Measurements from ENCODE around the gene AKAP8.
"Not testable (repeated sequence)": the region's sequence is repeated elsewhere in the genome, so short reads cannot be mapped to it uniquely, and the experiment has no call there.

AKAP8 gene

DNA sequence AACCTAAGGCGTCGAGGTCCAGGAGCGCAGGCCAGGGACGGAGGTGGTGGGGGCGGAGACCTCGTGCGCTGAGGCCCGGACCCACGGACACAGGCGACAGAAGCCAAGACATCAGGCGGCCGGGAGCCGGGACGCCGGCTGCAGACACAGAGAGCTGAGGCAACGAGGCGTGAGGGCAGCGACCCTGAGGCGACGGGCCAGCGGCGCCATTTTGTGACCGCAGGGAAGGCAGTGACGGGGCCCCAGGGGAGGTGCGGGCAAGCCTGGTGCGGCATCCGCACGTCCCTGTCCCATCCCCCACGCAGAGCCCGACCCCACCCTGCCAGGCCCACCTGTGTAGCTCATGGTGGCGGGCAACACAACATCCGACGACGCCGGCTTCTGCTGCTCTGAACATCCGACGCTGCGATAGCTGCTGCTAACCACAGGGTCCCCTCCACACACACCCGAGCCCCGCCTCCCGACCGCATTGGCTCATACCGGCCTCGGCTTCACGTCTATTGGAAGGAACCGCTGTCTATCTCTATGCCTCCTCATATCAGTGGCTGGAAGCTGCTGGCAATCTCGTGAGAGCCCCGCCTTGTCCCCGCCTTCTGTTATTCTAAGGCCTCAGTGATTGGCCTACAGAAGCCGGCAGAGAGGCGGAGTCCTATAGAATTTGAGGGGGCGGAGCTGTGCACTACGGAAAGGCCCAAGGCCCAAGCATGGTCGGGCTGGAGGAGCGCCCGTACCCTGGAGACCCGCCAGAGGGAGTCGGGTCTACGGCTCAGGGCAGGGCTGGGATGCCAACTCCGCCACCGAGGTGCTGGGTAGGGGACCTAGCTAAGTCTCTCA, 39.2 kb upstream of the AKAP8 start, which contains the start of gene AKAP8L:
Gene AKAP8L (minus strand): TSS at position 410 of the 834 bp plus-strand sequence. CDS start 65 bp downstream, at position 345.
- H3K4me3 ChIP-seq (ENCODE audit: low read depth, low read length) = peak within 1 kb of the TSS; percentile 99
- peak; percentile 100 for DNase-seq (ENCODE audit: low read depth)
- peak; percentile 83 for TF ChIP-seq CTCF (conservative IDR thresholded peaks at IDR 0.05; ENCODE audit: low read depth, low read length)

DNA sequence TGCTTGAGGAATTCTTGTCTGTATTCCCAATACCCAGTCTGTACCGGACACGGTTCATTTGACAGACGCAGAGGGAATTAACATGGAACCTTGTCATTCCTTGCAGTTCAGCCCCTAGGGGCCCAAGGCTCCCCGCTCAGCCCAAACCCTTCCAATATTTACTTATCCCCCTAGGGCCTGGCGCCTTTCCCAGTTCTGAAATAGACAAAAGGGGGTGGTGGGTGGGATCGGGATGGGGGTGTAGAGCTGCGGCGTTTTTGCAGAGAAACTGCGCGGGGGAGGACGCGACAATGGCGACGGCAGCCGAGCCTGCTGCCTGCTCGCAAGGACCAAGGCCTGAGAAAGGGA, 38.6 kb upstream of the AKAP8 start:
- H3K4me3 ChIP-seq (ENCODE audit: low read depth, low read length) = peak overlapping the region; percentile 99
- no peak for TF ChIP-seq CTCF (conservative IDR thresholded peaks at IDR 0.05; ENCODE audit: low read depth, low read length)
- peak; percentile 23 for DNase-seq (ENCODE audit: low read depth)

DNA sequence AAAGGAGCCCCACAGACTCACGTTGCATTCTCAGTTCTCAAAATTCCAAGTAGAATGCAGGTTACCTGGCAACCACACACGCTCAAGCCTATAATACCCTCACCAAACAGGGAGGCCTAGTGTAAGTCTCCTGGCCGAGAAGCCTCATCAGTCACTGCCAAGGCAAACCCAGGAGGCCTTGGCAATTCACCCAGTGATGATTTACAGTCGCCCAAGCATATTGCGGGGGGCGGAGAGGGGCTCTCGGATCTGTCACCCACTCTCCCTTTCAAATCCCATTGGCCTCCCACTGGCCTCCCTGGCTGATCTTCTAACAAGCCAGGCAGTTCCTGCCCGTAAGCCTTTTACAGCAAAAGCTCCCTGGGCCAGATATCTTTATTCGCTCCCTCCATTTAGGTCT, 38.1 kb upstream of the AKAP8 start:
- DNase-seq (ENCODE audit: low read depth) = peak; percentile 32
- TF ChIP-seq CTCF (conservative IDR thresholded peaks at IDR 0.05; ENCODE audit: low read depth, low read length) = no peak
- H3K4me3 ChIP-seq (ENCODE audit: low read depth, low read length) = peak overlapping the region; percentile 99

- no peak overlapping the region for H3K4me3 ChIP-seq (ENCODE audit: low read depth, low read length)
- peak; percentile 22 for TF ChIP-seq CTCF (conservative IDR thresholded peaks at IDR 0.05; ENCODE audit: low read depth, low read length)
These were observed 33.2 kb upstream of the AKAP8 start for GRCh38 chr19:15412832-15413231.

GRCh38 chr19:15411351-15411750, 31.8 kb upstream of the AKAP8 start:
- not testable (repeated sequence) for H3K4me3 ChIP-seq (ENCODE audit: low read depth, low read length); DNase-seq (ENCODE audit: low read depth)

More at GRCh38 chr19:15412832-15413231, 33.2 kb upstream of the AKAP8 start:
- DNase-seq (ENCODE audit: low read depth) = peak; percentile 35

DNA sequence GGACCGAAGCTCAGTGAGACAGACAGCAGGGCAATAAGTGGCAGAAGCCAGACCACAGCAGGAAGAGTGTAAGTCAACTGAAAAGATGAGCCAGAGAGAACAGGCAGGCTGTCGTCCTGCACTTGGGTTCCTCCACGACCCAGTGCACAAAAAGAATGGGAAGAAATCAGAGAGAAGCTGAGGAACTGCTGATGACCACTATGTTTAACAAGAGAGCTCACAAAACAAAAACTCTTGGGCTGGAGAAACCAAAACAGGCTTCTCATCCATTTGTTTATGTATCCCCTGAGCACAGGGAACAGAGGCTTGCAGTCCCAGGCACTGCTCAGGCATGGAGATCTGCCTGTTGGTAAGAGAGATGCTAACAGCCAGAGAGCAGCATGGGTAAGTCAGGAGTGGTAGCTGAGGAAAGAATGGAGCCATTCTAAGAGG, 25.2 kb upstream of the AKAP8 start:
- no peak for TF ChIP-seq CTCF (conservative IDR thresholded peaks at IDR 0.05; ENCODE audit: low read depth, low read length)
- no peak for DNase-seq (ENCODE audit: low read depth)
- H3K4me3 ChIP-seq (ENCODE audit: low read depth, low read length) = no peak overlapping the region

GRCh38 chr19:15404097-15404779, 24.7 kb upstream of the AKAP8 start:
- no peak for DNase-seq (ENCODE audit: low read depth)
- H3K4me3 ChIP-seq (ENCODE audit: low read depth, low read length) = no peak overlapping the region
- no peak for TF ChIP-seq CTCF (conservative IDR thresholded peaks at IDR 0.05; ENCODE audit: low read depth, low read length)

Data from choroid plexus epithelial cell (primary cell).